HCT116 (cell line): ENCODE measurements around the gene LIPH. TPM values are rescaled to one million over a fixed set of nuclear protein-coding genes. Genes with fewer than 3 reads are reported as not detected.

Experiments
- ATAC-seq: fragments of 200-7000 bp; cut with Tn5 transposase; 2 replicates; pipeline ENCODE4 v1.9.1; 2020; ENCODE audit warnings: mild to moderate bottlenecking, moderate library complexity
- BruUV-seq: library from RNA; stranded (reverse); fragments of 400-500 nt; replicated peaks from 2 replicates; lab custom pipeline; 2021; lab: Mats Ljungman, UMichigan
- CTCF ChIA-PET: fragments of 300-600 bp; sonication (Branson Sonifier 250); formaldehyde crosslinking; loops from one replicate; lab custom pipeline; 2021; ENCODE audit warnings: antibody characterized with exemption; lab: Charles Lee
- POLR2A ChIA-PET: fragments of 300-600, 350-600 bp; sonication (Branson Sonifier 250); formaldehyde crosslinking; loops from one replicate; lab custom pipeline; 2021; ENCODE audit warnings: antibody characterized with exemption; lab: Charles Lee
- RAD21 ChIA-PET, 2 experiments: fragments of 300-600 bp; sonication (Branson Sonifier 250); formaldehyde crosslinking; loops; one replicate each; lab custom pipeline; 2023; ENCODE audit warnings: low total read pairs in 2 of 2; ENCODE audit not compliant: uncharacterized antibody in 2 of 2, unreplicated experiment in 2 of 2, low non-redundant PET in 1 of 2; lab: Charles Lee
- DNase-seq: peaks from one replicate; pipeline ENCODE4 v3.0.0-alpha.2; 2010; ENCODE audit warnings: low read depth, low spot score
- H2AFZ ChIP-seq: fragments of 200-600 bp; shearing (Covaris generic), sonication (generic); 2 replicates; pipeline ENCODE4 v1.6.1; 2017; ENCODE audit warnings: low read depth, mixed run types, mixed read lengths, antibody characterized with exemption, low read length; ENCODE audit not compliant: poor library complexity, severe bottlenecking
- H3K27ac ChIP-seq: 2 replicates; pipeline ENCODE4 v1.5.1; 2012; ENCODE audit warnings: low read depth, low read length
- H3K27me3 ChIP-seq: fragments of 200-600 bp; sonication (generic); 2 replicates; pipeline ENCODE4 v1.6.1; 2016; ENCODE audit warnings: mixed run types, low read length, mixed read lengths; ENCODE audit not compliant: insufficient read depth
- H3K36me3 ChIP-seq, 2 experiments: fragments of 200-500 bp in 1 of 2; fragments of 200-600 bp in 1 of 2; sonication (Bioruptor generic) in 1 of 2; sonication (generic) in 1 of 2; 2 replicates each; pipeline versions ENCODE4 v1.5.1 to v1.6.1; 2014 to 2016; ENCODE audit warnings: low read length in 2 of 2, inconsistent platforms in 1 of 2, mixed read lengths in 1 of 2, mixed run types in 1 of 2; ENCODE audit not compliant: insufficient read depth in 2 of 2, control insufficient read depth in 1 of 2
- H3K4me1 ChIP-seq, 2 experiments: fragments of 200-600 bp in 1 of 2; sonication (generic) in 1 of 2; 2 replicates each; pipeline versions ENCODE4 v1.5.1 to v1.6.1; 2012 to 2017; ENCODE audit warnings: low read length in 2 of 2, inconsistent platforms in 1 of 2, mild to moderate bottlenecking in 1 of 2, mixed read lengths in 1 of 2, mixed run types in 1 of 2, moderate library complexity in 1 of 2; ENCODE audit not compliant: insufficient read depth in 2 of 2, control insufficient read depth in 1 of 2
- H3K4me2 ChIP-seq: fragments of 200-600 bp; sonication (generic); 2 replicates; pipeline ENCODE4 v1.6.1; 2017; ENCODE audit warnings: mixed run types, low read length, mixed read lengths
- H3K4me3 ChIP-seq, 2 experiments: fragments of 200-600 bp in 1 of 2; sonication (generic) in 1 of 2; replicated peaks in 1 of 2; 2 replicates each; pipeline ENCODE4 v1.5.1; 2011 to 2016; ENCODE audit warnings: low read length in 2 of 2, control low read depth in 1 of 2, low read depth in 1 of 2, mild to moderate bottlenecking in 1 of 2, mixed read lengths in 1 of 2, mixed run types in 1 of 2
- H3K79me2 ChIP-seq: fragments of 200-600 bp; sonication (generic); 2 replicates; pipeline ENCODE4 v1.6.1; 2017; ENCODE audit warnings: mild to moderate bottlenecking, mixed run types, low read length, moderate library complexity, mixed read lengths; ENCODE audit not compliant: insufficient read depth
- H3K9ac ChIP-seq: fragments of 200-600 bp; sonication (generic); 2 replicates; pipeline ENCODE4 v1.6.1; 2016; ENCODE audit warnings: low read length, mixed read lengths
- H3K9me2 ChIP-seq: fragments of 200-600 bp; sonication (generic), shearing (Covaris generic); 2 replicates; pipeline ENCODE4 v1.6.1; 2017; ENCODE audit warnings: mixed run types, mild to moderate bottlenecking, moderate library complexity; ENCODE audit not compliant: insufficient read depth
- H3K9me3 ChIP-seq, 2 experiments: fragments of 200-500 bp in 1 of 2; fragments of 200-600 bp in 1 of 2; sonication (Bioruptor generic) in 1 of 2; sonication (generic) in 1 of 2; 2 replicates each; pipeline ENCODE4 v1.6.1; 2014 to 2017; ENCODE audit warnings: low read length in 2 of 2, mixed read lengths in 2 of 2, inconsistent platforms in 1 of 2, low read depth in 1 of 2, mild to moderate bottlenecking in 1 of 2, mixed run types in 1 of 2, moderate library complexity in 1 of 2; ENCODE audit not compliant: control insufficient read depth in 1 of 2, insufficient read depth in 1 of 2
- H4K20me1 ChIP-seq: fragments of 200-600 bp; sonication (generic), shearing (Covaris generic); 2 replicates; pipeline ENCODE4 v1.6.1; 2017; ENCODE audit warnings: mixed run types, mild to moderate bottlenecking, moderate library complexity; ENCODE audit not compliant: insufficient read depth
- CBX3 ChIP-seq: IDR thresholded peaks from 2 replicates; pipeline ENCODE4 v1.6.1; 2012; ENCODE audit warnings: low read depth
- CTCF ChIP-seq, 3 experiments: fragments of 200-600 bp in 1 of 3; sonication (generic) in 1 of 3; IDR thresholded peaks in 2 of 3; conservative IDR thresholded peaks in 1 of 3; 2 replicates each; pipeline ENCODE4 v1.5.1; 2012 to 2017; ENCODE audit warnings: low read depth in 2 of 3, low read length in 2 of 3, antibody characterized with exemption in 1 of 3, borderline replicate concordance in 1 of 3, control low read depth in 1 of 3, mild to moderate bottlenecking in 1 of 3, mixed read lengths in 1 of 3, mixed run types in 1 of 3, moderate library complexity in 1 of 3; ENCODE audit not compliant: insufficient read depth in 1 of 3
- EGR1 ChIP-seq: IDR thresholded peaks from 2 replicates; pipeline ENCODE4 v1.6.1; 2012; ENCODE audit warnings: low read depth
- ELF1 ChIP-seq: IDR thresholded peaks from 2 replicates; pipeline ENCODE4 v1.6.1; 2012; ENCODE audit warnings: low read depth, borderline replicate concordance
- EZH2 ChIP-seq: fragments of 200-600 bp; sonication (generic); IDR thresholded peaks from 2 replicates; pipeline ENCODE4 v1.6.1; 2017; ENCODE audit warnings: antibody characterized with exemption, mixed run types
- EZH2phosphoT487 ChIP-seq: fragments of 200-600 bp; IDR thresholded peaks from 2 replicates; pipeline ENCODE4 v1.6.1; 2018; ENCODE audit warnings: antibody characterized with exemption, borderline replicate concordance
- FOSL1 ChIP-seq: IDR thresholded peaks from 2 replicates; pipeline ENCODE4 v1.6.1; 2012; ENCODE audit warnings: low read depth
- MAX ChIP-seq: IDR thresholded peaks from 2 replicates; pipeline ENCODE4 v1.6.1; 2012
- POLR2AphosphoS5 ChIP-seq: IDR thresholded peaks from 2 replicates; pipeline ENCODE4 v1.6.1; 2011; ENCODE audit warnings: mild to moderate bottlenecking, low read depth, low read length, moderate library complexity
- RAD21 ChIP-seq: IDR thresholded peaks from 2 replicates; pipeline ENCODE4 v1.6.1; 2012; ENCODE audit warnings: low read depth, mild to moderate bottlenecking
- SRF ChIP-seq: IDR thresholded peaks from 2 replicates; pipeline ENCODE4 v1.6.1; 2012; ENCODE audit warnings: low read depth
- ZFX ChIP-seq: fragments of 450-650 bp; IDR thresholded peaks from 2 replicates; pipeline ENCODE4 v1.6.1; 2017
- intact Hi-C: fragments of 100-400 bp; cut with micrococcal nuclease; formaldehyde crosslinking; loops from 2 replicates; pipeline ENCODE4 v1.10.0; 2022
- total RNA-seq: library from RNA; stranded (reverse); gene quantifications from one replicate; pipeline ENCODE4 v1.2.1, GENCODE V29; 2021; ENCODE audit not compliant: unreplicated experiment
- TF ChIP-seq, protein P1 (sequence below): IDR thresholded peaks from 2 replicates; pipeline ENCODE4 v1.6.1; 2012; ENCODE audit warnings: low read depth
- TF ChIP-seq, protein P2 (sequence below): IDR thresholded peaks from 2 replicates; pipeline ENCODE4 v1.6.1; 2011; ENCODE audit warnings: mild to moderate bottlenecking, low read length, moderate library complexity; ENCODE audit not compliant: insufficient replicate concordance; ENCODE audit errors: extremely low read depth

The LIPH gene
- total RNA-seq, 1 experiment from 2014 or later = 13.7 TPM

- no TSS peak for BruUV-seq
- TF ChIP-seq FOSL1 (no peak), EZH2 (no peak), MAX (no peak), ZFX (no peak), CBX3 (no peak), EGR1 (no peak), SRF (no peak), CTCF (IDR thresholded peaks at IDR 0.05 in 2 of 3, conservative IDR thresholded peaks at IDR 0.05 in 1 of 3; ENCODE audit: borderline replicate concordance in 1 of 3, insufficient read depth in 1 of 3, low read depth in 2 of 3, low read length in 2 of 3) (peak in 1 of 3 experiments; percentile 19; a peak in 1 of 6 replicates), EZH2phosphoT487 (no peak), RAD21 (peak; percentile 17; the same call in 1 of the 2 replicates), POLR2AphosphoS5 (no peak), ELF1 (no peak)
- TF ChIP-seq, protein P1, sequence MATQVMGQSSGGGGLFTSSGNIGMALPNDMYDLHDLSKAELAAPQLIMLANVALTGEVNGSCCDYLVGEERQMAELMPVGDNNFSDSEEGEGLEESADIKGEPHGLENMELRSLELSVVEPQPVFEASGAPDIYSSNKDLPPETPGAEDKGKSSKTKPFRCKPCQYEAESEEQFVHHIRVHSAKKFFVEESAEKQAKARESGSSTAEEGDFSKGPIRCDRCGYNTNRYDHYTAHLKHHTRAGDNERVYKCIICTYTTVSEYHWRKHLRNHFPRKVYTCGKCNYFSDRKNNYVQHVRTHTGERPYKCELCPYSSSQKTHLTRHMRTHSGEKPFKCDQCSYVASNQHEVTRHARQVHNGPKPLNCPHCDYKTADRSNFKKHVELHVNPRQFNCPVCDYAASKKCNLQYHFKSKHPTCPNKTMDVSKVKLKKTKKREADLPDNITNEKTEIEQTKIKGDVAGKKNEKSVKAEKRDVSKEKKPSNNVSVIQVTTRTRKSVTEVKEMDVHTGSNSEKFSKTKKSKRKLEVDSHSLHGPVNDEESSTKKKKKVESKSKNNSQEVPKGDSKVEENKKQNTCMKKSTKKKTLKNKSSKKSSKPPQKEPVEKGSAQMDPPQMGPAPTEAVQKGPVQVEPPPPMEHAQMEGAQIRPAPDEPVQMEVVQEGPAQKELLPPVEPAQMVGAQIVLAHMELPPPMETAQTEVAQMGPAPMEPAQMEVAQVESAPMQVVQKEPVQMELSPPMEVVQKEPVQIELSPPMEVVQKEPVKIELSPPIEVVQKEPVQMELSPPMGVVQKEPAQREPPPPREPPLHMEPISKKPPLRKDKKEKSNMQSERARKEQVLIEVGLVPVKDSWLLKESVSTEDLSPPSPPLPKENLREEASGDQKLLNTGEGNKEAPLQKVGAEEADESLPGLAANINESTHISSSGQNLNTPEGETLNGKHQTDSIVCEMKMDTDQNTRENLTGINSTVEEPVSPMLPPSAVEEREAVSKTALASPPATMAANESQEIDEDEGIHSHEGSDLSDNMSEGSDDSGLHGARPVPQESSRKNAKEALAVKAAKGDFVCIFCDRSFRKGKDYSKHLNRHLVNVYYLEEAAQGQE = no peak
- TF ChIP-seq, protein P2, sequence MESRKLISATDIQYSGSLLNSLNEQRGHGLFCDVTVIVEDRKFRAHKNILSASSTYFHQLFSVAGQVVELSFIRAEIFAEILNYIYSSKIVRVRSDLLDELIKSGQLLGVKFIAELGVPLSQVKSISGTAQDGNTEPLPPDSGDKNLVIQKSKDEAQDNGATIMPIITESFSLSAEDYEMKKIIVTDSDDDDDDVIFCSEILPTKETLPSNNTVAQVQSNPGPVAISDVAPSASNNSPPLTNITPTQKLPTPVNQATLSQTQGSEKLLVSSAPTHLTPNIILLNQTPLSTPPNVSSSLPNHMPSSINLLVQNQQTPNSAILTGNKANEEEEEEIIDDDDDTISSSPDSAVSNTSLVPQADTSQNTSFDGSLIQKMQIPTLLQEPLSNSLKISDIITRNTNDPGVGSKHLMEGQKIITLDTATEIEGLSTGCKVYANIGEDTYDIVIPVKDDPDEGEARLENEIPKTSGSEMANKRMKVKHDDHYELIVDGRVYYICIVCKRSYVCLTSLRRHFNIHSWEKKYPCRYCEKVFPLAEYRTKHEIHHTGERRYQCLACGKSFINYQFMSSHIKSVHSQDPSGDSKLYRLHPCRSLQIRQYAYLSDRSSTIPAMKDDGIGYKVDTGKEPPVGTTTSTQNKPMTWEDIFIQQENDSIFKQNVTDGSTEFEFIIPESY = no peak
- Histone ChIP-seq H3K9me3 (no peaks in the 10 kb centered on the region), H3K36me3 (peaks cover 0 to 11% of the 10 kb centered on the region in 2 experiments; a peak in 2 of 4 replicates), H3K4me1 (no peaks in the 10 kb centered on the region), H3K27me3 (no peaks in the 10 kb centered on the region), H3K9ac (no peak overlapping the region), H2AFZ (no peak overlapping the region), H3K79me2 (no peaks in the 10 kb centered on the region), H4K20me1 (no peaks in the 10 kb centered on the region), H3K9me2 (no peaks in the 10 kb centered on the region), H3K4me2 (no peak overlapping the region), H3K4me3 (no peak overlapping the region), H3K27ac (no peak overlapping the region)
- intact Hi-C loops = no loop called here
- DNase-seq (no peak), ATAC-seq (peak; percentile 64)
- ChIA-PET POLR2A (no interaction called here), CTCF (no interaction called here), RAD21 (no interaction called here)
Observed at GRCh38 chr3:185519021-185519420, 33.4 kb downstream of the LIPH start.
